HL-60 (cell line): Measurements from ENCODE around the gene PRKCI.

ENCODE experiments used
- CTCF ChIP-seq: IDR thresholded peaks from one replicate; pipeline ENCODE4 v1.5.1; 2011; ENCODE audit warnings: low read length, control low read depth, inconsistent platforms; ENCODE audit not compliant: insufficient read depth
- GABPA ChIP-seq: IDR thresholded peaks from 2 replicates; pipeline ENCODE4 v1.6.1; 2012; ENCODE audit warnings: low read depth
- POLR2AphosphoS5 ChIP-seq: IDR thresholded peaks from 2 replicates; pipeline ENCODE4 v1.6.1; 2012; ENCODE audit warnings: low read depth
- REST ChIP-seq: IDR thresholded peaks from 2 replicates; pipeline ENCODE4 v1.6.1; 2012; ENCODE audit warnings: low read depth; ENCODE audit not compliant: insufficient replicate concordance
- SPI1 ChIP-seq: IDR thresholded peaks from 2 replicates; pipeline ENCODE4 v1.6.1; 2012; ENCODE audit warnings: low read depth, mild to moderate bottlenecking, borderline replicate concordance

GRCh38 chr3:170320461-170321121 lies 98.4 kb downstream of the PRKCI start:
- TF ChIP-seq CTCF (no peak), GABPA (no peak), POLR2AphosphoS5 (no peak), REST (no peak), SPI1 (no peak)
